GM21367 (cell line): ENCODE data around the gene KCTD7.
"Not testable (repeated sequence)": the region's sequence is repeated elsewhere in the genome, so short reads cannot be mapped to it uniquely, and the experiment has no call there.

Experiments used
- ATAC-seq: cut with Tn5 transposase; IDR thresholded peaks from one replicate; pipeline ENCODE4 v1.9.1; 2021; ENCODE audit not compliant: unreplicated experiment

The KCTD7 gene

DNA sequence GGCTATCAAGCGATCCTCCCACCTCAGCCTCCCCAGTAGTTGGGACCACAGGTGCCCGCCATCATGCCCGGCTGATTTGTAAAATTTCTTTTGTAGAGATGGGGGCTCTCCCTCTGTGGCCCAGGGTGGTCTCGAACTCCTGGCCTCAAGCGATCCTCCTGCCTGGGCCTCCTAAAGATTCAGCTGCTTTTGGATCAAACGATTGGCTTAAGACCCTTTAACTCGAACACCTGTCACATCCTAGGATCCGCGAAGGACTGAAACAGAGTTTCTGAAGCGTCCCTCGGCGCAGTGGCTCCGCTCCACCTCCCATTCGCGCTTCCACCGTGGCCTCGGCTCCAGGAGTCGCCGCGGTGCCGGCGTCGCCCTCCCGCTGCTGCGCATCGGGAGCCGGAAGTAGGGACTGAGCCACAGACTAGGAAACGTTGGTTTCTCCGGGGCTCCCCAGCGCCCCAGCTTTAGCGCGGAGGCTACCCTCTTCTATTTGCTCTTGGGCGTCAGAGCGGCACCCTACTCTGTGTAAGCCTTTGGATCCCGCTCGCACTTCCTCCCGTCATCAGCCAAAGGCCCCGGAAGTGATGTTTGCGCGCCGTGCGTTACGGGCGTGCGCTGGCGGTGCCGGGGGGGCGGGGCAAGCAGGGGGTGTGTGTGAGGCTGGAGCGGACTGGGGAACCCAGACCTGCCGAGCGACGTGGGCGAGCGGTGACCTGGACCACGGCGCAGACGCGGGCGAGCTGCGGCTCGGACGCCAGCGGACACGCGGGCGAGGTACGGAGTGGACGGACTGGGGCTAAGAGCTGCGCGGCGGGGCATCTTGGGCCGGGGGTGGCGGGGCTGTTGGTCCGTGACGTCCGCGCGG, 53.0 kb downstream of the KCTD7 start:
- ATAC-seq: peak; percentile 92

DNA sequence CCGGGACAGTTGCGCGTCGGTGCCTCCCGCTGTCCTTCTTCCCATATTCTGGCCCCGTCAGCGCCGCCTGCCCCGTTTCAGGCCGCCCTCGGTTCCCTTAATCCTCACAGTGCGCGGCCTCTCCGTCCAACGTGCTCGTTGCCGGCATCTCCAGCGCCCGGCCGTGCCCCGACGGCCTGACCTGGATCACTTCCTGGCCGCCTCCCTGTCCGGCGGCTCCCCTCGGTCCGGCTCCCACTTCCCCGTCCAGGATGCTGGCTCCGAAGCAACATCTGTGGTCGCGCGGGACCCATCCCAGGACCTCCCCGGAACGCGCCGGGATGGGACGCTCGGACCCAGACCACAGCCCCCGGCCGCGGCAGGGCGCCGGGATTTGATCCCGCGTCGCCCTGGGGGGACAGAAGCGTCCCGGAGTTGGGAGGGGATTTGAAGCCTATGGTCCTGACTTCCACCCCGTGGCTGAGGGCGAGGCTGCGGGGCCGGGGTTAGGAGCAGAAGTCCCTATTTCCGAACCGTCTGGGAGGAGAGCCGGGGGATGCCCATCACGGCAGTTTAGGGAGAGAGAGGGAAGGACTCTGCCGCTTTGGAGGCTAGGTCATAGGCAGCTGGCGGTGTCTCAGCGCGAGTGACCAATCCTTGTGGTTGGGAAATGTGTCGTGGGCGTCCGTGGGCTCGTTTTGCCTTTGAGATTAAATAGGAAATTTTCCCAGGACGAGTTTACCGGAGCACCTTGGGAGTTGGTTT, 53.8 kb downstream of the KCTD7 start:
- ATAC-seq: no peak

DNA sequence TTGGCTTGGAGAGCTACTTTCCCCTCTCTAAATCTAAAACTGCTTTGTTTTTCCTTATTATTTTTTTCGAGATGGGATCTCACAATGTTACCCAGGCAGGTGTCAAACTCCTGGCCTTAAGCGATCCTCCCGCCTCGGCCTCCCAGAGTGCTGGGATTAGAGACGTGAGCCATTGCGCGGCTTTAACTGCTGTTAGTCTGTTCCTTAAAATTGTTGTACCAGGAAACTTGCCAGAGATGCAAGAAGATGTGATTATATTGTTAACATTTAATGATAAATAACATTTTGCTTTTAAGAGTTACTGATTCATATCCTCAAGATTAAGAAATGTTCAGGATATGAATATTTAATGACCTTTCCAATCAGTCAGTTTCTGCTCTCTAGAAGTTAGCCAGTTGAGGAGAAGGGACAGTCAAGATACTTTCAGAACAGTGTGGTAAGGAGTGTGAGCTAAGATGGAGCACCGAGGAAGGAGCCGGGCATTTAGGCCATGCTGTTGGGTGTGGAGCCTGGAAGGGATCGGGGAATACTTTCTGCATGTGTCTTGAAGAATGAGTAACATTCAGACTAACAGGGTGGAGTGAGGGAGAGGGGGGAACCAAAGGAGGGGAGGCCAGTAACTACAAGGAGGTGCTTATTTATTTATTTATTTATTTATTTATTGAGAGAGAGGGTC, 54.6 kb downstream of the KCTD7 start:
- not testable (repeated sequence) for ATAC-seq

DNA sequence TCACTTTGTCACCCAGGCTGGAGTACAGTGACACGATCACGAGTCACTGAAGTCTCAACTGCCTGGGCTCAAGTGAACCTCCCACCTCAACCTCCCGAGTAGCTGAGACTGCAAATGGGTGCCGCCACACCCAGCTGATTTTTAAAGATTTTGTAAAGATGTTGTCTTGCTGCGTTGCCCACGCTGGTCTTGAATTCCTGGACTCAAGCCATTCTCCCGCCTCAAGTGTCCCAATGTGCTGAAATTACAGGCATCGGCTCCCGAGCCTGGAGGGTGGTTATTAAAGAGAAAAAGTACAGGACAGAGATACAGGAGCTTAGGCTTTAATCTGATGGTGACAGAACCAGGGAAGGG, 55.1 kb downstream of the KCTD7 start:
- ATAC-seq: no peak

DNA sequence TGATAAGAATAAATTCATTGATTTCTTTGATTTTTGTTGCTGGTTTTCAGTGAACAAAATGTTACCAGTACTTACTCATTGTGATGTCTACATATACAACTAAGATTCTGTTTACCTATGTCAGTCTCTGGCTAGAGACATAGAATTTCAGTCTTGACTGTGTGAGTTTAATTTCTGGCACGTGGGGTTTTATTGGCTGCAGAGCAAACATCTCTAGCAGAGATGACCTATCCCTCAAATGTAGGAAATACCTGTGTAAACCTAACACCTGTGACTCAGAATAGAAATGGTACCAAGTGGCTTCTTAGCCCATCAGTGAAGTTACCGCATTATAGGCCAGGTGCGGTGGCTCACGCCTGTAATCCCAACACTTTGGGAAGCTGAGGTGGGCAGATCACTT, 57.0 kb downstream of the KCTD7 start:
- not testable (repeated sequence) for ATAC-seq

DNA sequence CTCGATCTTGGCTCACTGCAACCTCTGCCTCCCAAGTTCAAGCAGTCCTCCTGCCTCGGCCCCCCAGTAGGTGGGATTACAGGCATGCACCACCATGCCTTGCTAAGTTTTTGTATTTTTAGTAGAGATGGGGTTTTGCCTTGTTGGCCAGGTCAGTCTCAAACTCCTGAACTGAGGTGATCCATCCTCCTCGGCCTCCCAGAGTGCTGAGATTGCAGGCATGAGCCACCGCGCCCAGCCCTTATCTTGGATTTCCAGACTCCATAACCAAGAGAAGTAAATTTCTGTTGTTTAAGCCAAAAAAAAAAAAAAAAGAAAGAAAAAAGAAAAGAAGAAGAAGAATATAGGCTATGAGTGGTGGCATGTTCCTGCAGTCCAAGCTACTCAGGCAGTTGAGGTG, 58.5 kb downstream of the KCTD7 start:
- no peak for ATAC-seq

DNA sequence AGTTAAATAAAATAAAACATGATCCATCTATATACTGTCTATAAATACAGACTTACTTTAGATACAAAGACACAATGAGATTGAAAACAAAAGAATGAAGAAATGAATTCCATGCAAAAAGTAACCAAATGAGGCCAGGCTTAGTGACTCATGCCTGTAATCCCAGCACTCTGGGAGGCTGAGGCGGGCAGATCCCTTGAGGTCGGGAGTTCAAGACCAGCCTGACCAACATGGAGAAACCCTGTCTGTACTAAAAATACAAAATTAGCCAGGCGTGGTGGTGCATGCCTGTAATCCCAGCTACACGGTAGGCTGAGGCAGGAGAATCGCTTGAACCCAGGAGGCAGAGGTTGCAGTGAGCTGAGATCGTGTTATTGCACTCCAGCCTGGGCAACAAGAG, 59.0 kb downstream of the KCTD7 start:
- not testable (repeated sequence) for ATAC-seq

DNA sequence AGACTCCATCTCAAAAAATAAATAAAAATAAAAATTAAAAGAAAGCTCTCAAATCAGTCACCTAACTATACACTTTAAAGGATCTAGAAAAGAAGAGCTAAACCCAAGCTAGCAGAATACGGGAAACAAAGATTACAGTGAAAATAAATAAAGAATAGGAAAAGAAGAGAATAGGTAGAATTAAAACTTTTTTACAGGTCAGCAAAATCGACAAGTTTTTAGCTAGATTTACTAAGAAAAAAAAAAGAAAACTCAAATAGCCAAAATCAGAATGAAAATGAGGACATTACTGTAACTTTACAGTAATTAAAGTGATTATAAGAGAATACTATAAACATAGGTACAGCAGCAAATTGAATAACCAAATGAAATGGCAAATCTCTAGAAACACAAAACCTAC, 60.4 kb downstream of the KCTD7 start:
- no peak for ATAC-seq

DNA sequence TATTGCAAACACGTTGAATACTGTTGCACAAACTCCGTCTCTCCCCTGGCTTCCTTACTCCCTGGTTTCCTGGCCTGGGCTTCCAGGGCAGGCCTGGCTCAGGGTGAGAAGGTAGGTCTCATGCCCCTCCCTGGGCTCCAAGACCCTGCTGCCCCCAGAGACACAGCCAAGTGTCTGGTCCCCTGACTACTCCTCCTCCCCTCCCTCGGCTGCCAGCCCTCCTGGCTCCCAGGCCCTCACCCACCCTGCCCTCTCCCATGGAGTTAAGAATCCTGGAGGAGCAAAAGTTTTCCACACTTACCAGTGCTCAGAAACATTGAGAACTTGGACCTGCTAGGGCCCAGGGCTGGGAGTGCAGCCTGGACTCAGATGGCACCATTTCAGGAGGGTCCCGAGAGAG, 64.7 kb downstream of the KCTD7 start:
- ATAC-seq: no peak
